H1 (cell line): ENCODE measurements around the gene ZNF23. TPM values are rescaled to one million over a fixed set of nuclear protein-coding genes. Genes with fewer than 3 reads are reported as not detected.

Source experiments
- CTCF ChIA-PET: fragments of 300-600 bp; sonication (Branson Sonifier 250); formaldehyde crosslinking; loops from one replicate; lab custom pipeline; 2021; ENCODE audit not compliant: partially characterized antibody; lab: Charles Lee
- POLR2A ChIA-PET: fragments of 300-600 bp; sonication (Branson Sonifier 250); formaldehyde crosslinking; loops from one replicate; lab custom pipeline; 2021; ENCODE audit warnings: inconsistent platforms; ENCODE audit not compliant: partially characterized antibody; lab: Charles Lee
- DNase-seq, 2 experiments: peaks; one replicate each; pipeline versions ENCODE4 v3.0.0 to v3.0.0-alpha.2; 2010 to 2022; ENCODE audit warnings: low spot score in 2 of 2, low read depth in 1 of 2, mixed read lengths in 1 of 2
- FAIRE-seq: peaks from 2 replicates; lab custom pipeline; 2011; peaks lifted over from hg19 to GRCh38; lab: Jason Lieb, UNC
- H2AFZ ChIP-seq: 2 replicates; pipeline ENCODE4 v1.8.1; 2012; ENCODE audit warnings: low read length, inconsistent platforms
- H2AK5ac ChIP-seq: 2 replicates; pipeline ENCODE4 v1.6.1; 2013; ENCODE audit warnings: low read depth, low read length
- H2BK120ac ChIP-seq: replicated peaks from 2 replicates; pipeline ENCODE3; 2013; ENCODE audit warnings: low read depth, low read length, inconsistent platforms
- H2BK12ac ChIP-seq: 2 replicates; pipeline ENCODE4 v1.6.1; 2013; ENCODE audit warnings: low read depth, low read length
- H2BK15ac ChIP-seq: 2 replicates; pipeline ENCODE4 v1.6.1; 2013; ENCODE audit warnings: low read length
- H2BK20ac ChIP-seq: 2 replicates; pipeline ENCODE4 v1.6.1; 2013; ENCODE audit warnings: low read length
- H2BK5ac ChIP-seq: 2 replicates; pipeline ENCODE4 v1.6.1; 2013; ENCODE audit warnings: low read depth, low read length
- H3K14ac ChIP-seq: 2 replicates; pipeline ENCODE4 v1.6.1; 2013; ENCODE audit warnings: inconsistent platforms; ENCODE audit not compliant: insufficient read length
- H3K18ac ChIP-seq: 2 replicates; pipeline ENCODE4 v1.6.1; 2013; ENCODE audit warnings: low read length; ENCODE audit errors: extremely low read depth
- H3K23ac ChIP-seq: 2 replicates; pipeline ENCODE4 v1.6.1; 2013; ENCODE audit warnings: inconsistent platforms; ENCODE audit not compliant: insufficient read length
- H3K23me2 ChIP-seq: 2 replicates; pipeline ENCODE4 v1.6.1; 2013; ENCODE audit warnings: low read depth, low read length
- H3K27ac ChIP-seq: 2 replicates; pipeline ENCODE4 v1.6.1; 2011; ENCODE audit warnings: low read depth, low read length, inconsistent platforms
- H3K27me3 ChIP-seq, 4 experiments: replicated peaks in 1 of 4; 1 replicate in 1 of 4; 2 replicates in 3 of 4; pipeline versions ENCODE4 v1.6.1 to v1.8.1; 2011 to 2013; ENCODE audit warnings: low read length in 3 of 4, mild to moderate bottlenecking in 3 of 4, inconsistent platforms in 2 of 4, mixed read lengths in 2 of 4, moderate library complexity in 1 of 4; ENCODE audit not compliant: control insufficient read depth in 3 of 4, insufficient read depth in 3 of 4; ENCODE audit errors: extremely low read depth in 1 of 4
- H3K36me3 ChIP-seq, 4 experiments: 2 replicates each; pipeline versions ENCODE4 v1.6.1 to v1.8.1; 2011 to 2013; ENCODE audit warnings: mild to moderate bottlenecking in 4 of 4, low read length in 3 of 4, moderate library complexity in 2 of 4, control low read depth in 1 of 4, inconsistent platforms in 1 of 4; ENCODE audit not compliant: insufficient read depth in 4 of 4, control insufficient read depth in 2 of 4
- H3K4ac ChIP-seq: replicated peaks from 2 replicates; pipeline ENCODE3; 2013; ENCODE audit warnings: low read length, low read depth, mixed read lengths, inconsistent platforms; ENCODE audit not compliant: insufficient read length
- H3K4me1 ChIP-seq, 4 experiments: replicated peaks in 1 of 4; 1 replicate in 1 of 4; 2 replicates in 3 of 4; pipeline versions ENCODE4 v1.6.1 to v1.8.1; 2011 to 2013; ENCODE audit warnings: low read length in 3 of 4, inconsistent platforms in 2 of 4, mixed read lengths in 1 of 4; ENCODE audit not compliant: insufficient read depth in 4 of 4, control insufficient read depth in 3 of 4
- H3K4me2 ChIP-seq, 2 experiments: 2 replicates each; pipeline versions ENCODE4 v1.6.1 to v1.8.1; 2011 to 2013; ENCODE audit warnings: low read depth in 2 of 2, low read length in 2 of 2, control low read depth in 1 of 2, inconsistent platforms in 1 of 2, mild to moderate bottlenecking in 1 of 2; ENCODE audit not compliant: insufficient read depth in 1 of 2
- H3K4me3 ChIP-seq, 4 experiments: fragments of 200-600, 300-600 bp in 1 of 4; sonication (generic), shearing (Covaris generic), sonication (Bioruptor Twin) in 1 of 4; 2 replicates each; pipeline versions ENCODE4 v1.5.1 to v1.8.1; 2011 to 2016; ENCODE audit warnings: low read length in 4 of 4, low read depth in 3 of 4, control low read depth in 2 of 4, inconsistent platforms in 2 of 4, mild to moderate bottlenecking in 2 of 4, mixed read lengths in 1 of 4, moderate library complexity in 1 of 4; ENCODE audit not compliant: insufficient read depth in 2 of 4; ENCODE audit errors: extremely low read depth in 1 of 4
- H3K56ac ChIP-seq: replicated peaks from 2 replicates; pipeline ENCODE3; 2013; ENCODE audit warnings: low read depth, mild to moderate bottlenecking, mixed read lengths, low read length, inconsistent platforms; ENCODE audit not compliant: insufficient read length
- H3K79me1 ChIP-seq: 2 replicates; pipeline ENCODE4 v1.6.1; 2013; ENCODE audit warnings: low read depth, low read length, control low read depth
- H3K79me2 ChIP-seq, 2 experiments: 2 replicates each; pipeline versions ENCODE4 v1.6.1 to v1.8.1; 2012 to 2013; ENCODE audit warnings: low read length in 2 of 2, mild to moderate bottlenecking in 2 of 2, inconsistent platforms in 1 of 2; ENCODE audit not compliant: insufficient read depth in 2 of 2, control insufficient read depth in 1 of 2
- H3K9ac ChIP-seq, 4 experiments: replicated peaks in 1 of 4; 1 replicate in 1 of 4; 2 replicates in 3 of 4; pipeline versions ENCODE4 v1.6.1 to v1.8.1; 2011 to 2013; ENCODE audit warnings: low read depth in 3 of 4, low read length in 3 of 4, control low read depth in 2 of 4, mild to moderate bottlenecking in 2 of 4, moderate library complexity in 2 of 4, inconsistent platforms in 1 of 4; ENCODE audit errors: extremely low read depth in 1 of 4
- H3K9me3 ChIP-seq, 2 experiments: 2 replicates each; pipeline versions ENCODE4 v1.6.1 to v1.8.1; 2012 to 2013; ENCODE audit warnings: mild to moderate bottlenecking in 2 of 2, moderate library complexity in 2 of 2, control low read depth in 1 of 2, inconsistent platforms in 1 of 2, low read depth in 1 of 2, low read length in 1 of 2, mixed read lengths in 1 of 2; ENCODE audit not compliant: insufficient read depth in 2 of 2
- H4K20me1 ChIP-seq, 2 experiments: replicated peaks in 1 of 2; 2 replicates each; pipeline versions ENCODE3 to v1.8.1; 2011 to 2013; ENCODE audit warnings: inconsistent platforms in 2 of 2, low read length in 2 of 2, mild to moderate bottlenecking in 1 of 2; ENCODE audit not compliant: insufficient read depth in 2 of 2, control insufficient read depth in 1 of 2
- H4K5ac ChIP-seq: 2 replicates; pipeline ENCODE4 v1.6.1; 2013; ENCODE audit warnings: low read length, low read depth, mixed read lengths, inconsistent platforms; ENCODE audit not compliant: insufficient read length
- H4K8ac ChIP-seq: 2 replicates; pipeline ENCODE4 v1.8.0; 2013; ENCODE audit warnings: mild to moderate bottlenecking, moderate library complexity, low read length, inconsistent platforms; ENCODE audit not compliant: insufficient read depth; ENCODE audit errors: extremely low read depth
- H4K91ac ChIP-seq: replicated peaks from 2 replicates; pipeline ENCODE3; 2013; ENCODE audit warnings: low read length, mixed read lengths, inconsistent platforms; ENCODE audit not compliant: insufficient read length
- CBX5 ChIP-seq: fragments of 300-800, 300-1000 bp; sonication (generic); IDR thresholded peaks from 2 replicates; pipeline ENCODE4 v1.7.1; 2016; ENCODE audit warnings: antibody characterized with exemption, low read length, low read depth
- CEBPB ChIP-seq: IDR thresholded peaks from 2 replicates; pipeline ENCODE4 v1.6.1; 2012; ENCODE audit warnings: low read depth, low read length
- CTBP2 ChIP-seq: IDR thresholded peaks from 2 replicates; pipeline ENCODE4 v1.7.0; 2011; ENCODE audit warnings: borderline replicate concordance, mild to moderate bottlenecking, moderate library complexity, mixed read lengths, low read length; ENCODE audit not compliant: insufficient read depth, insufficient read length
- GABPA ChIP-seq: IDR thresholded peaks from 2 replicates; pipeline ENCODE4 v1.6.1; 2011; ENCODE audit warnings: mild to moderate bottlenecking, low read length, moderate library complexity, borderline replicate concordance; ENCODE audit not compliant: insufficient read depth
- JUN ChIP-seq: IDR thresholded peaks from 2 replicates; pipeline ENCODE4 v1.6.1; 2011; ENCODE audit warnings: low read depth, mild to moderate bottlenecking, improper control_type of control experiment, low read length
- MAX ChIP-seq: IDR thresholded peaks from 2 replicates; pipeline ENCODE4 v1.6.1; 2012; ENCODE audit warnings: inconsistent platforms
- NRF1 ChIP-seq: IDR thresholded peaks from 2 replicates; pipeline ENCODE4 v1.6.1; 2011; ENCODE audit warnings: mild to moderate bottlenecking, low read depth, low read length, improper control_type of control experiment
- SIN3A ChIP-seq, 2 experiments: IDR thresholded peaks in 1 of 2; conservative IDR thresholded peaks in 1 of 2; 2 replicates each; pipeline ENCODE4 v1.6.1; 2011 to 2012; ENCODE audit warnings: low read length in 2 of 2, improper control_type of control experiment in 1 of 2, low read depth in 1 of 2, mild to moderate bottlenecking in 1 of 2
- SIRT6 ChIP-seq: IDR thresholded peaks from one replicate; pipeline ENCODE4 v1.7.1; 2012; ENCODE audit warnings: low read length, inconsistent platforms
- SIX5 ChIP-seq: IDR thresholded peaks from 2 replicates; pipeline ENCODE4 v1.6.1; 2011; ENCODE audit warnings: mild to moderate bottlenecking, low read depth, low read length
- SRF ChIP-seq: IDR thresholded peaks from 2 replicates; pipeline ENCODE4 v1.6.1; 2011; ENCODE audit warnings: mild to moderate bottlenecking, low read depth, low read length, moderate library complexity
- TAF1 ChIP-seq: IDR thresholded peaks from 2 replicates; pipeline ENCODE4 v1.6.1; 2011; ENCODE audit warnings: mild to moderate bottlenecking, low read depth, low read length
- WGBS, 2 experiments: shearing (Covaris generic) in 1 of 2; methylation state at CpG; one replicate each; pipeline versions ENCODE4 v1.1.6 to v1.1.7; 2013 to 2015; ENCODE audit warnings: low lambda C conversion rate in 2 of 2, mixed read lengths in 2 of 2, inconsistent platforms in 1 of 2, low coverage in 1 of 2, missing lambda C conversion rate in 1 of 2; ENCODE audit not compliant: insufficient replicate concordance in 2 of 2, insufficient coverage in 1 of 2, insufficient read length in 1 of 2; ENCODE audit errors: extremely low coverage in 1 of 2, missing lambda C conversion rate in 1 of 2; 5-methylcytosine and 5-hydroxymethylcytosine counted together
- polyA plus RNA-seq, 7 experiments: library from polyadenylated mRNA; depleted of rRNA in 3 of 7; stranded (reverse) in 5 of 7; unstranded in 2 of 7; fragments of >200 nt in 5 of 7; fragments of 200-250 nt in 2 of 7; gene quantifications; 1 replicate in 5 of 7; 2 replicates in 1 of 7; 4 replicates in 1 of 7; pipeline versions ENCODE4 v1.2.1 to v1.2.3, GENCODE V29; 2011 to 2013; ENCODE audit warnings: missing spikeins in 2 of 7, mixed read lengths in 2 of 7
- total RNA-seq: library from RNA; stranded (reverse); fragmentation: NEBNext Ultra II Directional; extraction: Animal tissue kit (Norgen Biotek cat#: 25700); gene quantifications from 2 replicates; pipeline ENCODE4 v1.2.1, GENCODE V29; 2021

ZNF23 gene
- total and polyA plus RNA-seq, 2 of the 8 experiments (the other 6 are each of a cell fraction or from before 2014, with no cell fraction given): 2.4 to 10.2 TPM

- H3K27me3 ChIP-seq: peaks cover 0 to 6% (median 4%) of the 10 kb centered on the region in 4 experiments; a peak in 4 of 7 replicates
- H3K9ac ChIP-seq: no peak overlapping the region
- H3K4ac ChIP-seq: no peak overlapping the region
- H4K8ac ChIP-seq: no peak overlapping the region
- POLR2A ChIA-PET: no interaction called here
- H2AK5ac ChIP-seq: no peak overlapping the region
- no peaks in the 10 kb centered on the region for H4K20me1 ChIP-seq
- H3K56ac ChIP-seq: no peak overlapping the region
- no peak overlapping the region for H2AFZ ChIP-seq
- WGBS, 2 experiments: 66% methylated on average over 3 of the region's 3 CpGs; no CpG with 5 or more reads in 1 of the 2 experiments
- no peaks in the 10 kb centered on the region for H3K79me2 ChIP-seq
- H3K14ac ChIP-seq: no peak overlapping the region
- FAIRE-seq (no peak), DNase-seq (no peak)
- no peak overlapping the region for H3K18ac ChIP-seq
- no peak overlapping the region for H3K23ac ChIP-seq
- H2BK12ac ChIP-seq: no peak overlapping the region
- no peak overlapping the region for H2BK5ac ChIP-seq
- no peak overlapping the region for H3K27ac ChIP-seq
- H2BK120ac ChIP-seq: no peak overlapping the region
- H4K5ac ChIP-seq: no peak overlapping the region
- H4K91ac ChIP-seq: no peak overlapping the region
- H2BK20ac ChIP-seq: no peak overlapping the region
- no peaks in the 10 kb centered on the region; a peak in 2 of 8 replicates for H3K36me3 ChIP-seq
- H3K4me2 ChIP-seq: no peak overlapping the region
- no peaks in the 10 kb centered on the region for H3K79me1 ChIP-seq
- no peak overlapping the region for H3K4me3 ChIP-seq
- H3K4me1 ChIP-seq: peaks cover 0 to 5% (median 3%) of the 10 kb centered on the region in 4 experiments; a peak in 5 of 7 replicates
- H3K23me2 ChIP-seq: peaks cover 5% of the 10 kb centered on the region; the same call in 1 of the 2 replicates
- TF ChIP-seq CBX5 (no peak), MAX (no peak), SIX5 (no peak), JUN (no peak), GABPA (no peak), SIN3A (conservative IDR thresholded peaks at IDR 0.05 in 1 of 2, IDR thresholded peaks at IDR 0.05 in 1 of 2; ENCODE audit: low read depth in 1 of 2, low read length in 2 of 2) (no peak), SRF (no peak), NRF1 (no peak), TAF1 (no peak), SIRT6 (no peak), CTBP2 (no peak), CEBPB (no peak)
- H2BK15ac ChIP-seq: no peak overlapping the region
- no peaks in the 10 kb centered on the region for H3K9me3 ChIP-seq
- CTCF ChIA-PET: interaction anchor here (0.8 to 5.9 kb wide), 7 partner anchors 10 to 180 kb away, joined by 3 to 32 read pairs (median 3); partner anchors contain the start of gene CALB2
These were observed 32.5 kb downstream of the ZNF23 start for GRCh38 chr16:71429581-71429980.
